ENCODE measurements around the gene ISLR. TPM values are rescaled to one million over a fixed set of nuclear protein-coding genes. Genes with fewer than 3 reads are reported as not detected.

Gene ISLR
- total RNA-seq, 3 donors from 2014 or later: 0.26 TPM; not detected in 2

- Mint-ChIP-seq H3K4me3 (no peak overlapping the region), H3K9me3 (no peaks in the 10 kb centered on the region), H3K36me3 (ENCODE audit: insufficient read depth) (no peaks in the 10 kb centered on the region), H3K4me1 (ENCODE audit: low read depth) (no peaks in the 10 kb centered on the region), H3K27me3 (ENCODE audit: low read depth) (peaks cover 1% of the 10 kb centered on the region)
- no peak for DNase-seq
- ATAC-seq: peak; percentile 65 to 70
Measured at GRCh38 chr15:74185710-74186348, 12.3 kb downstream of the ISLR start.

GRCh38 chr15:74188216-74188615 is 14.7 kb downstream of the ISLR start:
- Mint-ChIP-seq H3K27me3 (ENCODE audit: low read depth) (no peaks in the 10 kb centered on the region), H3K36me3 (ENCODE audit: insufficient read depth) (no peaks in the 10 kb centered on the region), H3K4me1 (ENCODE audit: low read depth) (no peaks in the 10 kb centered on the region), H3K4me3 (no peak overlapping the region), H3K9me3 (no peaks in the 10 kb centered on the region)
- DNase-seq (no peak), ATAC-seq (no peak)

GRCh38 chr15:74191798-74192197 is 18.3 kb downstream of the ISLR start:
- H3K4me1 Mint-ChIP-seq (ENCODE audit: low read depth): no peaks in the 10 kb centered on the region
- no peak for ATAC-seq
- no peaks in the 10 kb centered on the region for H3K36me3 Mint-ChIP-seq (ENCODE audit: insufficient read depth)
- DNase-seq: no peak
- no peaks in the 10 kb centered on the region for H3K9me3 Mint-ChIP-seq
- H3K27me3 Mint-ChIP-seq (ENCODE audit: low read depth): no peaks in the 10 kb centered on the region
- H3K4me3 Mint-ChIP-seq: no peak overlapping the region

- DNase-seq (no peak), ATAC-seq (no peak)
- no peaks in the 10 kb centered on the region for H3K27me3 Mint-ChIP-seq (ENCODE audit: low read depth)
- H3K9me3 Mint-ChIP-seq: no peaks in the 10 kb centered on the region
- no peaks in the 10 kb centered on the region for H3K4me1 Mint-ChIP-seq (ENCODE audit: low read depth)
- no peak overlapping the region for H3K4me3 Mint-ChIP-seq
- H3K36me3 Mint-ChIP-seq (ENCODE audit: insufficient read depth): no peaks in the 10 kb centered on the region
Measured at GRCh38 chr15:74192751-74193150, 19.2 kb downstream of the ISLR start.

GRCh38 chr15:74193299-74193718 is 19.8 kb downstream of the ISLR start:
- Mint-ChIP-seq H3K36me3 (ENCODE audit: insufficient read depth) (no peaks in the 10 kb centered on the region), H3K9me3 (no peaks in the 10 kb centered on the region), H3K4me1 (ENCODE audit: low read depth) (no peaks in the 10 kb centered on the region), H3K4me3 (no peak overlapping the region), H3K27me3 (ENCODE audit: low read depth) (no peaks in the 10 kb centered on the region)
- DNase-seq (no peak), ATAC-seq (no peak)

GRCh38 chr15:74193905-74194304 is 20.4 kb downstream of the ISLR start:
- no peaks in the 10 kb centered on the region for H3K4me1 Mint-ChIP-seq (ENCODE audit: low read depth)
- H3K4me3 Mint-ChIP-seq: no peak overlapping the region
- ATAC-seq (no peak), DNase-seq (no peak)
- H3K9me3 Mint-ChIP-seq: no peaks in the 10 kb centered on the region
- no peaks in the 10 kb centered on the region for H3K27me3 Mint-ChIP-seq (ENCODE audit: low read depth)
- H3K36me3 Mint-ChIP-seq (ENCODE audit: insufficient read depth): no peaks in the 10 kb centered on the region

- no peak for ATAC-seq
- Mint-ChIP-seq H3K4me1 (ENCODE audit: low read depth) (no peaks in the 10 kb centered on the region), H3K9me3 (no peaks in the 10 kb centered on the region)
Measured at GRCh38 chr15:74194572-74195559, 21.4 kb downstream of the ISLR start.

GRCh38 chr15:74196175-74196574 is 22.7 kb downstream of the ISLR start:
- DNase-seq: no peak
- Mint-ChIP-seq H3K36me3 (ENCODE audit: insufficient read depth) (no peaks in the 10 kb centered on the region), H3K4me1 (ENCODE audit: low read depth) (no peaks in the 10 kb centered on the region), H3K9me3 (no peaks in the 10 kb centered on the region), H3K4me3 (no peak overlapping the region), H3K27me3 (ENCODE audit: low read depth) (peaks cover 3% of the 10 kb centered on the region)
- ATAC-seq: no peak

More at GRCh38 chr15:74194572-74195559, 21.4 kb downstream of the ISLR start:
- Mint-ChIP-seq H3K27me3 (ENCODE audit: low read depth) (peaks cover 3% of the 10 kb centered on the region), H3K36me3 (ENCODE audit: insufficient read depth) (no peaks in the 10 kb centered on the region), H3K4me3 (no peak overlapping the region)
- no peak for DNase-seq

GRCh38 chr15:74197176-74197965 is 23.9 kb downstream of the ISLR start:
- Mint-ChIP-seq H3K4me3 (no peak overlapping the region), H3K36me3 (ENCODE audit: insufficient read depth) (no peaks in the 10 kb centered on the region), H3K27me3 (ENCODE audit: low read depth) (peaks cover 6% of the 10 kb centered on the region), H3K4me1 (ENCODE audit: low read depth) (no peaks in the 10 kb centered on the region), H3K9me3 (no peaks in the 10 kb centered on the region)
- DNase-seq (no peak), ATAC-seq (no peak)

GRCh38 chr15:74199297-74199652 is 25.8 kb downstream of the ISLR start:
- peaks cover 9% of the 10 kb centered on the region for H3K27me3 Mint-ChIP-seq (ENCODE audit: low read depth)
- DNase-seq: no peak
- no peaks in the 10 kb centered on the region for H3K4me1 Mint-ChIP-seq (ENCODE audit: low read depth)
- H3K36me3 Mint-ChIP-seq (ENCODE audit: insufficient read depth): no peaks in the 10 kb centered on the region
- no peak for ATAC-seq
- no peak overlapping the region for H3K4me3 Mint-ChIP-seq
- H3K9me3 Mint-ChIP-seq: no peaks in the 10 kb centered on the region

GRCh38 chr15:74200412-74200815 is 26.9 kb downstream of the ISLR start:
- ATAC-seq: no peak
- H3K4me1 Mint-ChIP-seq (ENCODE audit: low read depth): no peaks in the 10 kb centered on the region

GRCh38 chr15:74200871-74201419 is 27.4 kb downstream of the ISLR start:
- Mint-ChIP-seq H3K4me1 (ENCODE audit: low read depth) (no peaks in the 10 kb centered on the region), H3K27me3 (ENCODE audit: low read depth) (peaks cover 9% of the 10 kb centered on the region), H3K4me3 (no peak overlapping the region), H3K36me3 (ENCODE audit: insufficient read depth) (no peaks in the 10 kb centered on the region), H3K9me3 (no peaks in the 10 kb centered on the region)
- ATAC-seq: no peak
- DNase-seq: no peak

More at GRCh38 chr15:74200412-74200815, 26.9 kb downstream of the ISLR start:
- no peak overlapping the region for H3K4me3 Mint-ChIP-seq
- H3K36me3 Mint-ChIP-seq (ENCODE audit: insufficient read depth): no peaks in the 10 kb centered on the region
- H3K9me3 Mint-ChIP-seq: no peaks in the 10 kb centered on the region
- no peak for DNase-seq
- H3K27me3 Mint-ChIP-seq (ENCODE audit: low read depth): peaks cover 9% of the 10 kb centered on the region

GRCh38 chr15:74201710-74202420 is 28.4 kb downstream of the ISLR start:
- Mint-ChIP-seq H3K4me3 (no peak overlapping the region), H3K9me3 (no peaks in the 10 kb centered on the region), H3K36me3 (ENCODE audit: insufficient read depth) (no peaks in the 10 kb centered on the region), H3K27me3 (ENCODE audit: low read depth) (peaks cover 9% of the 10 kb centered on the region), H3K4me1 (ENCODE audit: low read depth) (no peaks in the 10 kb centered on the region)
- no peak for ATAC-seq
- DNase-seq: no peak

Measured in activated T-cell treated with anti-CD3 and anti-CD28 coated beads, Interleukin-2, amount 50 U/mL, for 4 hours (primary cell).